Gastrocnemius medialis (tissue), 4 donors: ENCODE measurements around the gene CAMTA1.

Experiments
- POLR2A ChIP-seq, 2 donors: fragments of 450-650 bp; IDR thresholded peaks; one replicate each; pipeline ENCODE4 v1.6.1; 2017; ENCODE audit warnings: antibody characterized with exemption in 2 of 2, mild to moderate bottlenecking in 2 of 2, moderate library complexity in 2 of 2
- TF ChIP-seq, protein P1 (sequence below), 5 experiments: fragments of 450-650 bp in 3 of 5; fragments of 200-600 bp in 2 of 5; sonication (generic) in 2 of 5; IDR thresholded peaks in 4 of 5; conservative IDR thresholded peaks in 1 of 5; 1 replicate in 4 of 5; 2 replicates in 1 of 5; pipeline ENCODE4 v1.5.1; 2016 to 2019; ENCODE audit warnings: antibody characterized with exemption in 5 of 5, mild to moderate bottlenecking in 3 of 5, moderate library complexity in 3 of 5

DNA sequence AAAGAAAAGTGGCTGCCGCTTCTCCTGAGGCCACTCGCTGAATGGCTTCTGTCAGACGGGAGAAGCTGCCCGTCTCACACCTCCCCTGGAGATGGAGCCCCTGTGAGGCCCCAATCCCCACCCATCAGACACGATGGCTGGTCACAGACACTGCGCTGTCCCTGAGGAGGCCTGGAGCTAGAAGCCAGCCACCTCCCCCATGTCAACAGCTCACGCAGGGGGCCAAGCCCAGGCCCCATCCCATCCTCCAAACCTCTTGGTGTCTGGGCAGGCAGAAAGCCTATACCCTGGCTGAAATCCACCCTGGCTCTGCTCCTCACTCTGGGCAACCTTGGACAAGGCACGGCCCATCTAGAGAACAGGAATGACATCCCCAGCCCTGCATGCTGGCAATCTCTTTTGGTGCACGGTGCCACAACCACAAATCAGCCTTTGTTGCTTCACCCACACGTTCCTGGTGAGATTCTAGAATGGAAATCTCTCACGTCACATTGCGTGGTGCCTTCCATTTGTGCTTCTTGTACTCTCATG is 711.9 kb downstream of the CAMTA1 start:
- TF ChIP-seq, protein P1, sequence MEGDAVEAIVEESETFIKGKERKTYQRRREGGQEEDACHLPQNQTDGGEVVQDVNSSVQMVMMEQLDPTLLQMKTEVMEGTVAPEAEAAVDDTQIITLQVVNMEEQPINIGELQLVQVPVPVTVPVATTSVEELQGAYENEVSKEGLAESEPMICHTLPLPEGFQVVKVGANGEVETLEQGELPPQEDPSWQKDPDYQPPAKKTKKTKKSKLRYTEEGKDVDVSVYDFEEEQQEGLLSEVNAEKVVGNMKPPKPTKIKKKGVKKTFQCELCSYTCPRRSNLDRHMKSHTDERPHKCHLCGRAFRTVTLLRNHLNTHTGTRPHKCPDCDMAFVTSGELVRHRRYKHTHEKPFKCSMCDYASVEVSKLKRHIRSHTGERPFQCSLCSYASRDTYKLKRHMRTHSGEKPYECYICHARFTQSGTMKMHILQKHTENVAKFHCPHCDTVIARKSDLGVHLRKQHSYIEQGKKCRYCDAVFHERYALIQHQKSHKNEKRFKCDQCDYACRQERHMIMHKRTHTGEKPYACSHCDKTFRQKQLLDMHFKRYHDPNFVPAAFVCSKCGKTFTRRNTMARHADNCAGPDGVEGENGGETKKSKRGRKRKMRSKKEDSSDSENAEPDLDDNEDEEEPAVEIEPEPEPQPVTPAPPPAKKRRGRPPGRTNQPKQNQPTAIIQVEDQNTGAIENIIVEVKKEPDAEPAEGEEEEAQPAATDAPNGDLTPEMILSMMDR (IDR thresholded peaks at IDR 0.05 in 4 of 5, conservative IDR thresholded peaks at IDR 0.05 in 1 of 5): no peak
- TF ChIP-seq POLR2A (IDR thresholded peaks at IDR 0.05): no peak
